Activated B cell treated with CpG ODN at 0.5 μM for 24 hours (primary cell): ENCODE measurements around the gene KCNQ1OT1. TPM values are rescaled to one million over a fixed set of nuclear protein-coding genes. Genes with fewer than 3 reads are reported as not detected.
"Not testable (repeated sequence)": the region's sequence is repeated elsewhere in the genome, so short reads cannot be mapped to it uniquely, and the experiment has no call there.

Experiments used
- ATAC-seq: fragments of 200-7000 bp; cut with Tn5 transposase; one replicate; pipeline ENCODE4 v1.10.0; 2021; ENCODE audit warnings: low read depth, mild to moderate bottlenecking, moderate library complexity
- CTCF ChIA-PET: fragments of 350-600 bp; sonication (Branson Sonifier 250); formaldehyde crosslinking; loops from one replicate; lab custom pipeline; 2021; ENCODE audit warnings: antibody characterized with exemption; lab: Charles Lee
- POLR2A ChIA-PET: fragments of 350-600 bp; sonication (Branson Sonifier 250); formaldehyde crosslinking; loops from one replicate; lab custom pipeline; 2021; ENCODE audit warnings: antibody characterized with exemption; lab: Charles Lee
- DNase-seq: peaks from one replicate; pipeline ENCODE4 v3.0.0; 2022
- H3K27ac Mint-ChIP-seq: one replicate; pipeline ENCODE4 v1.8.0; 2020; ENCODE audit warnings: mixed read lengths
- H3K27me3 Mint-ChIP-seq: one replicate; pipeline ENCODE4 v1.8.0; 2021; ENCODE audit warnings: mixed read lengths
- H3K36me3 Mint-ChIP-seq: one replicate; pipeline ENCODE4 v1.8.0; 2021; ENCODE audit warnings: low read depth, mixed read lengths
- H3K4me1 Mint-ChIP-seq: one replicate; pipeline ENCODE4 v1.8.0; 2021; ENCODE audit warnings: mixed read lengths
- H3K4me3 Mint-ChIP-seq: one replicate; pipeline ENCODE4 v1.8.0; 2020; ENCODE audit warnings: mild to moderate bottlenecking, mixed read lengths
- H3K9me3 Mint-ChIP-seq: one replicate; pipeline ENCODE4 v1.8.0; 2020; ENCODE audit warnings: mixed read lengths
- intact Hi-C: fragments of 100-400 bp; cut with micrococcal nuclease; formaldehyde crosslinking; loops from one replicate; pipeline ENCODE4 v1.15.1; 2024
- total RNA-seq: library from RNA; stranded (reverse); gene quantifications from 2 replicates; pipeline ENCODE4 v1.2.3, GENCODE V29; 2022
- TF ChIP-seq, protein P1 (sequence below): fragments of 200-600 bp; IDR thresholded peaks from one replicate; pipeline ENCODE4 v1.8.0; 2022; ENCODE audit warnings: antibody characterized with exemption, mild to moderate bottlenecking

KCNQ1OT1 gene
- total RNA-seq, 1 donor from 2014 or later, result 1.2 TPM

DNA sequence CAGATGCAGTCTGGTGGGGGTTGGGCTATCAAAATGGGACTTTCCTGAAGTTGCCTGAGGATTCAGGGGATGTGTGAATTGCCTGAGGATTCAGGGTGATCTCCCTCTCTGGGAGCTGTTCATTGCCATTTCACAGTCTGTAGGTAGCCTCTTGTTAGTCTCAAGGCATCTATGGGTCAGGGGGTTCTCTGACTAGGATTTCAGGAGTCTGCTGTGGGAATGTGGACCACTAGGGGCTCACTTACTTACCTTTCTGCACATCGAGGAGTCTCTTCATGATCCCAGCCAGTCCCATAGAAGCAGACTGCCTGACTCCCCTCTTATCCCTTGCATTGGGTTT is 54.0 kb downstream of the KCNQ1OT1 start:
- POLR2A ChIA-PET, result no interaction called here
- Mint-ChIP-seq H3K27ac (no peak overlapping the region), H3K4me3 (no peak overlapping the region), H3K9me3 (peaks cover 61% of the 10 kb centered on the region), H3K36me3 (peaks cover 70% of the 10 kb centered on the region), H3K27me3 (no peaks in the 10 kb centered on the region), H3K4me1 (no peaks in the 10 kb centered on the region)
- DNase-seq (no peak), ATAC-seq (no peak)
- TF ChIP-seq, protein P1, sequence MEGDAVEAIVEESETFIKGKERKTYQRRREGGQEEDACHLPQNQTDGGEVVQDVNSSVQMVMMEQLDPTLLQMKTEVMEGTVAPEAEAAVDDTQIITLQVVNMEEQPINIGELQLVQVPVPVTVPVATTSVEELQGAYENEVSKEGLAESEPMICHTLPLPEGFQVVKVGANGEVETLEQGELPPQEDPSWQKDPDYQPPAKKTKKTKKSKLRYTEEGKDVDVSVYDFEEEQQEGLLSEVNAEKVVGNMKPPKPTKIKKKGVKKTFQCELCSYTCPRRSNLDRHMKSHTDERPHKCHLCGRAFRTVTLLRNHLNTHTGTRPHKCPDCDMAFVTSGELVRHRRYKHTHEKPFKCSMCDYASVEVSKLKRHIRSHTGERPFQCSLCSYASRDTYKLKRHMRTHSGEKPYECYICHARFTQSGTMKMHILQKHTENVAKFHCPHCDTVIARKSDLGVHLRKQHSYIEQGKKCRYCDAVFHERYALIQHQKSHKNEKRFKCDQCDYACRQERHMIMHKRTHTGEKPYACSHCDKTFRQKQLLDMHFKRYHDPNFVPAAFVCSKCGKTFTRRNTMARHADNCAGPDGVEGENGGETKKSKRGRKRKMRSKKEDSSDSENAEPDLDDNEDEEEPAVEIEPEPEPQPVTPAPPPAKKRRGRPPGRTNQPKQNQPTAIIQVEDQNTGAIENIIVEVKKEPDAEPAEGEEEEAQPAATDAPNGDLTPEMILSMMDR, result no peak
- intact Hi-C loops, result no loop called here
- CTCF ChIA-PET, result no interaction called here

DNA sequence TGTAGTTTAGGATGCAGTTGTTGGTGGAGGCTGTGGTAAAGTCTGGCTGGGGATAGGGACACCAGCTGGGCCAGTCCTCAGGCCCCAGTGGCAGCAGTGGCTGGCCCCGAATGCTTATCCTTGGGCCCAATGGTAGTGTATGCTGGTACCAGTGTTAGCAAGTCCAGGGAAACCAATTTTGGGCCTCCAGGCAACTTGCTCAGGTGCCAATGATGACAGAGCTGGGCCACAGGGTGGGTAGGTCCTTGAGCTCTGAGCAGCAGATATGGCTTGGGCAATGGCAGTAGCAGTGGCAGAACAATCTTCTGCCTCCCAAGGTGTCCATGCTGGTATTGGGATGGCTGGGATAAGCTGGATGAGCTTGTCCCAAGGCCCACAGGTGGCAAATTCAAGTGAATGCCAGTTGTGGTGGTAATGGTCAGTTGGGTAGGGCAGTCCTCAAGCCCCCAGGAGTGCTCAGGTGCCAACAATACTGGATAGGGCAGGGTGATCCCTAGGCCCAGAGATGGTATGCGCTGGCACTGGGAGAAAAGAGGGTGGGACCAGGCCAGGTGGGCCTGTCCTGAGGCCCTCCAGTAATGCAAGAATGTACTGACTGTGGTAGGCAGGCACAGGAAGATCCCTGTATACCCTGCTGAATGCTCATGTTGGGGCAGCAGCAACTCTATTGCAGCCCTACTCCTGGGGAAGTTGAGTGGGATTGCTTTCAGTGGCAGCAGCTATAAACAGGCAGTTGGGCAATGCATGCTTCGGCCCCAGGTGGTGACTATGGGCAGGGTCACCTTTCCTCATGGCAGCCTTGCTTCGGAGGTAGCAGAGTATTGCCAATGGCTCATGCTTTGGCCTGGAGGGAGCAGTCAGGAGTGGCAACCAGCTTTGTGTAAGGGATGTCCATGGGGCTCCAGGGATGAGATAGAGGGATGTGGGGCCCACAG is 54.7 kb downstream of the KCNQ1OT1 start:
- CTCF ChIA-PET, result no interaction called here
- TF ChIP-seq, protein P1, result no peak
- POLR2A ChIA-PET, result no interaction called here
- Mint-ChIP-seq H3K36me3 (peaks cover 70% of the 10 kb centered on the region), H3K27me3 (no peaks in the 10 kb centered on the region), H3K27ac (no peak overlapping the region), H3K4me3 (no peak overlapping the region), H3K4me1 (no peaks in the 10 kb centered on the region), H3K9me3 (peaks cover 62% of the 10 kb centered on the region)
- DNase-seq (no peak), ATAC-seq (no peak)
- intact Hi-C loops, result no loop called here

DNA sequence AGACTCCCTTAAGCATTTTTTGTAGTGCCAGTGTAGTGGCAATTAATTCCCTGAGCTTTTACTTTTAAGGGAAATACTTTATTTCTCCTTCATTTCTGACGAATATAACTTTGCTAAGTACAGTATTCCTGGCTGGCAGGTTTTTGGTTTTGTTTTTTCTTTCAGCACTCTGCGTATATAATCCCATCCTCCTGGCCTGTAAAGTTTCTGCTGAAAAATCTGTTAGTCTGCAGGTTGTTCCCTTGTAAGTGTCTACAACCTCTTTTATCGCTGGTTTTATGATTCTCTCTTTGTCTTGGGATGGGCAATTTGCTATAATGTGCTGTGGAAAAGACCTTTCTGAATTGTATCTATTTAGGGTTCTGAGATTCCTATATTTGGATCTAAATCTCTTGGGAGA is 56.0 kb downstream of the KCNQ1OT1 start:
- peaks cover 60% of the 10 kb centered on the region for H3K9me3 Mint-ChIP-seq
- TF ChIP-seq, protein P1, result no peak
- ChIA-PET POLR2A (no interaction called here), CTCF (no interaction called here)
- intact Hi-C loops, result no loop called here
- ATAC-seq, result no peak
- H3K27me3 Mint-ChIP-seq, result no peaks in the 10 kb centered on the region
- no peak overlapping the region for H3K27ac Mint-ChIP-seq
- H3K4me1 Mint-ChIP-seq, result no peaks in the 10 kb centered on the region
- no peak overlapping the region for H3K4me3 Mint-ChIP-seq
- DNase-seq, result no peak
- peaks cover 78% of the 10 kb centered on the region for H3K36me3 Mint-ChIP-seq

DNA sequence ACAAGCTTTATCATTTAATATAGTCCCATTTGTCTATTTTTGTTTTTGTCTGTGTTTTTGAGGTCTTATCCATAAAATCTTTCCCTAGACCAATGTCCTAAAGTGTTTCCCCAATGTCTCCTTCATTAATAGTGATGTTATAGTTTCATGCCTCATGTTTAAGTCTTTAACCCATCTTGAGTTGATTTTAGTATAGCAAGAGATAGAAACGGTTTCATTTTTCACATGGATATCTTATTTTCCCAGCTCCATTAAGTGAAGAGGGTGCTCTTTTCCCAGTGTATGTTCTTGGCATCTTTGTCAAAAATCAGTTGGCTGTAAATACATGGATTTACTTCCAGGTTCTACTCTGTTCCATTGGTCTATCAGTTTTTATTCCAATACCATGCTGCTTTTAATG is 58.2 kb downstream of the KCNQ1OT1 start:
- CTCF ChIA-PET, result no interaction called here
- Mint-ChIP-seq H3K27ac (no peak overlapping the region), H3K9me3 (peaks cover 61% of the 10 kb centered on the region), H3K27me3 (no peaks in the 10 kb centered on the region), H3K36me3 (peaks cover 76% of the 10 kb centered on the region), H3K4me1 (no peaks in the 10 kb centered on the region), H3K4me3 (no peak overlapping the region)
- TF ChIP-seq, protein P1, result no peak
- POLR2A ChIA-PET, result no interaction called here
- DNase-seq, result no peak
- intact Hi-C loops, result no loop called here
- ATAC-seq, result no peak

DNA sequence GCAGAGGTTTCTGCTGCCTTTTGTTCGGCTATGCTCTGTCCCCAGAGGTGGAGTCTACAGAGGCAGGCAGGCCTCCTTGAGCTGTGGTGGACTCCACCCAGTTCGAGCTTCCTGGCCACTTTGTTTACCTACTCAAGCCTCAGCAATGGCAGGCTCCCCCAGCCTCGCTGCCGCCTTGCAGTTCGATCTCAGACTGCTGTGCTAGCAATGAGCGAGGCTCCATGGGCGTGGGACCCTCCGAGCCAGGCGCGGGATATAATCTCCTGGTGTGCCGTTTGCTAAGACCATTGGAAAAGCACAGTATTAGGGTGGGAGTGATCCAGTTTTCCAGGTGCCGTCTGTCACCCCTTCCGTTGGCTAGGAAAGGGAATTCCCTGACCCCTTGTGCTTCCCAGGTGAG is 60.0 kb downstream of the KCNQ1OT1 start:
- POLR2A ChIA-PET, result not testable (repeated sequence)

More for the DNA sequence above, 60.0 kb downstream of the KCNQ1OT1 start:
- ATAC-seq, CTCF ChIA-PET, H3K27me3 Mint-ChIP-seq, intact Hi-C loops, DNase-seq, H3K27ac Mint-ChIP-seq, H3K4me3 Mint-ChIP-seq, H3K4me1 Mint-ChIP-seq: not testable (repeated sequence)
- Mint-ChIP-seq H3K36me3 (peaks cover 73% of the 10 kb centered on the region), H3K9me3 (peaks cover 63% of the 10 kb centered on the region)
